Tibial nerve (tissue), 3 donors: ENCODE results near the gene PBRM1.

ENCODE experiments used
- POLR2A ChIP-seq, 2 donors: fragments of 450-650 bp; IDR thresholded peaks; one replicate each; pipeline ENCODE4 v1.6.1; 2017; ENCODE audit warnings: antibody characterized with exemption in 2 of 2, mild to moderate bottlenecking in 2 of 2, moderate library complexity in 2 of 2
- TF ChIP-seq, protein P1 (sequence below), 5 experiments: fragments of 200-600 bp in 3 of 5; fragments of 450-650 bp in 2 of 5; sonication (generic) in 3 of 5; IDR thresholded peaks; one replicate each; pipeline ENCODE4 v1.5.1; 2016 to 2019; ENCODE audit warnings: antibody characterized with exemption in 5 of 5, mild to moderate bottlenecking in 3 of 5, moderate library complexity in 2 of 5

DNA sequence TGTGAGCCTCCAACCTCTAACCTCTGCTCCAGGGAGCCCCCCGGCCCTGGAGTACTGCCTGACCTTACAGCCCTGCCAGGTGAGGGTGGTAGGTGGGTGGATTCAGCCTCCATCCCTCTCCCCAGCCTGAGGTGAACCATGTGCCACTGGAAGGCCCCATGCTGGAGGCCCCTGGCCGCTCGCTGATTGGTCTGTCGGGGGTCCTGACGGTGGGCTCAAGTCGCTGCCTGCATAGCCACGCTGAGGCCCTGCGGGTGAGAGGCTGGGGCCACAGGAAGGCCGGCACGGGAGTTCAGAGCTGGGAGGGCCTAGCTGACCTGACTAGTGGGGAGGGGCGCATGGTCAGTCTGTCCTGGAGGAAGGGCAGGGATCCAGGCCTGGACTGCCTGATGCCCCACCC lies 171.1 kb downstream of the PBRM1 start:
- TF ChIP-seq, protein P1, sequence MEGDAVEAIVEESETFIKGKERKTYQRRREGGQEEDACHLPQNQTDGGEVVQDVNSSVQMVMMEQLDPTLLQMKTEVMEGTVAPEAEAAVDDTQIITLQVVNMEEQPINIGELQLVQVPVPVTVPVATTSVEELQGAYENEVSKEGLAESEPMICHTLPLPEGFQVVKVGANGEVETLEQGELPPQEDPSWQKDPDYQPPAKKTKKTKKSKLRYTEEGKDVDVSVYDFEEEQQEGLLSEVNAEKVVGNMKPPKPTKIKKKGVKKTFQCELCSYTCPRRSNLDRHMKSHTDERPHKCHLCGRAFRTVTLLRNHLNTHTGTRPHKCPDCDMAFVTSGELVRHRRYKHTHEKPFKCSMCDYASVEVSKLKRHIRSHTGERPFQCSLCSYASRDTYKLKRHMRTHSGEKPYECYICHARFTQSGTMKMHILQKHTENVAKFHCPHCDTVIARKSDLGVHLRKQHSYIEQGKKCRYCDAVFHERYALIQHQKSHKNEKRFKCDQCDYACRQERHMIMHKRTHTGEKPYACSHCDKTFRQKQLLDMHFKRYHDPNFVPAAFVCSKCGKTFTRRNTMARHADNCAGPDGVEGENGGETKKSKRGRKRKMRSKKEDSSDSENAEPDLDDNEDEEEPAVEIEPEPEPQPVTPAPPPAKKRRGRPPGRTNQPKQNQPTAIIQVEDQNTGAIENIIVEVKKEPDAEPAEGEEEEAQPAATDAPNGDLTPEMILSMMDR (IDR thresholded peaks at IDR 0.05): no peak
- TF ChIP-seq POLR2A (IDR thresholded peaks at IDR 0.05): no peak
